Astrocyte of the spinal cord (primary cell): ENCODE results near the gene SMCR8.
"Not testable (repeated sequence)": the region's sequence is repeated elsewhere in the genome, so short reads cannot be mapped to it uniquely, and the experiment has no call there.

ENCODE experiments used
- DNase-seq: peaks from one replicate; pipeline ENCODE4 v3.0.0; 2011; ENCODE audit warnings: low read depth, low spot score
- H3K4me3 ChIP-seq: 2 replicates; pipeline ENCODE4 v1.5.1; 2011; ENCODE audit warnings: low read depth, mild to moderate bottlenecking, low read length, moderate library complexity
- CTCF ChIP-seq: IDR thresholded peaks from 2 replicates; pipeline ENCODE4 v1.5.1; 2012; ENCODE audit warnings: low read depth, mild to moderate bottlenecking, low read length, inconsistent platforms
- in situ Hi-C: cut with HindIII; loops from 2 replicates; pipeline ENCODE4 v1.10.0; 2017; ENCODE audit warnings: low sequenced_read_pairs

Gene SMCR8

GRCh38 chr17:18300725-18301480 lies 14.2 kb upstream of the SMCR8 start:
- no peak for TF ChIP-seq CTCF
- no peak overlapping the region for H3K4me3 ChIP-seq
- in situ Hi-C loops = no loop called here
- DNase-seq = no peak

GRCh38 chr17:18303206-18303605 lies 11.9 kb upstream of the SMCR8 start:
- H3K4me3 ChIP-seq, DNase-seq, in situ Hi-C loops: not testable (repeated sequence)

- in situ Hi-C loops = no loop called here
- DNase-seq = no peak
- no peak for TF ChIP-seq CTCF
- H3K4me3 ChIP-seq = no peak overlapping the region
These were observed 5.9 kb upstream of the SMCR8 start for GRCh38 chr17:18309202-18309601.

DNA sequence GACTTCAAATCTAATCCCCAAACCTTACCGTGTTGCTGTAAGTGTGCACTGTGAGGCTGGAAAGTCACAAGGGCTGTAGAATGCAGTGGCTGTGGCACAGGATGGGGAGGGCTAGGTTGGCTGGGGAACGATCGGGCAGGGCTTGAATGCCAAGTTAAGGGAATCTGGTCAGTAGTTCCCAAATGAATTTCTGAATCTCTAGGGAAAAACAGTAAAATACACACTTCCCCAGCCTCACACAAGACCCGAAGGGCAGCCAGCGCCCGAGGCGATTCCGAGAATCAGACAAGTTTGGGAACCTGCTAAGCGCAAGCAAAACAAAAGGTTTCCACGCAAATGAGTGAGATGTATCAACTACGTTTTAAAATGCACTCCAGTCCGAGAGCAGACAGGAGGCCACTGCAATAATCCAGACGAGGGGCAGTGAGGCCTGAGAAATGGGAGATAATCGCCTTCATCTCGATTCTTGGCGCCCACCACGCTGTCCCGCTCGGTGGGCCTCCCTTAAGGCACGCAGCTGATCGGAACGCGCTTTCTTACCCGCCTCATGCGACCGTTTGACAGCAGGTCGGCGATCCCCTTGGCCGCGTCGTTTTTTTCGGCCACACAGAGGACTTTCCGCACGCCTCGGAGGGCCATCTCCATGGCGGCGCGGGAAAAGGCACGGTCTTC lies 898 bp upstream of the SMCR8 start:
- no peak for TF ChIP-seq CTCF
- peak overlapping the region; percentile 95 for H3K4me3 ChIP-seq
- in situ Hi-C loops = no loop called here
- peak; percentile 21 for DNase-seq

GRCh38 chr17:18315562-18315922 lies 449 bp downstream of the SMCR8 start:
- H3K4me3 ChIP-seq = peak overlapping the region; percentile 95
- in situ Hi-C loops = no loop called here
- no peak for TF ChIP-seq CTCF
- DNase-seq = no peak

GRCh38 chr17:18315961-18316360 lies 868 bp downstream of the SMCR8 start:
- no peak for TF ChIP-seq CTCF
- in situ Hi-C loops = no loop called here
- H3K4me3 ChIP-seq = peak overlapping the region; percentile 95
- DNase-seq = no peak

DNA sequence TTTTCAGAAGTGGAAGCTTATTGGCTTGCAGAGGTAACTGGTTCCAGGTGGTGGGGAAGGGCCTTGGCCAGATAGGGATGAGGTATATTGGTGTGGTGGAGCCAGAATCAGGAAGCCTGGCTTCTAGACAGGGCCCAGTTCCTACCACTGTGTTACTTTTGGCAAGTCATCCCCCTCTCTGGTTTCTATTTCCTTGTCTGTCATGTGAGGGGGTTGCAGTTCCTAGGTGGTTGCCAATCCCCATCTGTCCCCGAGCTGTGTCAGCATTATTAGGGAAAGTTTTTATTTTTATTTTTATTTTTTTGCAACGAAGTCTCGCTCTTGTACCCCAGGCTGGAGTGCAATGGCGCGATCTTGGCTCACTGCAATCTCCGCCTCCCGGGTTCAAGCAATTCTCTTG lies 3.0 kb downstream of the SMCR8 start:
- H3K4me3 ChIP-seq = no peak overlapping the region
- TF ChIP-seq CTCF = no peak
- DNase-seq = no peak
- in situ Hi-C loops = no loop called here
